Coronary artery (tissue), 2 donors: ENCODE results near the gene CARMIL3.

ENCODE experiments used
- DNase-seq: peaks from one replicate; pipeline ENCODE4 v3.0.0-alpha.2; 2017; ENCODE audit warnings: low spot score
- H3K27ac ChIP-seq, 2 donors: fragments of 200-600 bp; sonication (generic); one replicate each; pipeline ENCODE4 v1.5.1; 2016 to 2019
- H3K4me3 ChIP-seq: fragments of 200-600 bp; sonication (generic); 2 replicates; pipeline ENCODE4 v1.5.1; 2016; ENCODE audit warnings: mild to moderate bottlenecking, moderate library complexity
- TF ChIP-seq, protein P1 (sequence below): fragments of 200-600 bp; sonication (generic); IDR thresholded peaks from one replicate; pipeline ENCODE4 v1.5.1; 2019; ENCODE audit warnings: antibody characterized with exemption

The CARMIL3 gene

DNA sequence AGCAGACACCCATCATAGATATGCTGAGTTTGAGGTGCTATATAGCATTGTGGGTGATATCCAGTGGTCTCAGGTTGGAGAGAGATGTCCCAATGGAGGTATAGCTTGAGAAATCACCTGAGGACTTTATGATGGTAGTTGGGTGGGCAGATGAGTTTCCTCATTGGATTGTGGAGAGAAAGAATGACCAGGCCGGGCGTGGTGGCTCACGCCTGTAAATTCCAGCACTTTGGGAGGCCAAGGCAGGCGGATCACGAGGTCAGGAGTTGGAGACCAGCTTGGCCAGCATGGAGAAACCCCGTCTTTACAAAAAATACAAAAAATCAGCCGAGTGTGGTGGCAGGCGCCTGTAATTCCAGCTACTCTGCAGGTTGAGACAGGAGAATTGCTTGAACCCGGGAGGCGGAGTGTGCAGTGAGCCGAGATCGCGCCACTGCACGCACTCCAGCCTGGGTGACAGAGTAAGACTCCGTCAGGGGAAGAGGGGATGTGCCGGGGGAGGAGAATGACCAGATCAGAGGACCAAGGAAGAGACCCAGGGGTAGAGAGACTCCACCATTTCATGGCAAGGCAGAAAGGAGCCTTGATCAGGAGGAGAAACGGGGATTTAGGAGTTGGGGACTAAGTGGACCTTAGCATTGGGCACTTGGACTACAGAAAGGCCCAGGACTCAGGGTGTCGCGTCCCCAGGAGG, 41.5 kb downstream of the CARMIL3 start:
- Histone ChIP-seq H3K4me3 (peak overlapping the region; percentile 80), H3K27ac (peak overlapping the region; percentile 81 to 95)
- TF ChIP-seq, protein P1, sequence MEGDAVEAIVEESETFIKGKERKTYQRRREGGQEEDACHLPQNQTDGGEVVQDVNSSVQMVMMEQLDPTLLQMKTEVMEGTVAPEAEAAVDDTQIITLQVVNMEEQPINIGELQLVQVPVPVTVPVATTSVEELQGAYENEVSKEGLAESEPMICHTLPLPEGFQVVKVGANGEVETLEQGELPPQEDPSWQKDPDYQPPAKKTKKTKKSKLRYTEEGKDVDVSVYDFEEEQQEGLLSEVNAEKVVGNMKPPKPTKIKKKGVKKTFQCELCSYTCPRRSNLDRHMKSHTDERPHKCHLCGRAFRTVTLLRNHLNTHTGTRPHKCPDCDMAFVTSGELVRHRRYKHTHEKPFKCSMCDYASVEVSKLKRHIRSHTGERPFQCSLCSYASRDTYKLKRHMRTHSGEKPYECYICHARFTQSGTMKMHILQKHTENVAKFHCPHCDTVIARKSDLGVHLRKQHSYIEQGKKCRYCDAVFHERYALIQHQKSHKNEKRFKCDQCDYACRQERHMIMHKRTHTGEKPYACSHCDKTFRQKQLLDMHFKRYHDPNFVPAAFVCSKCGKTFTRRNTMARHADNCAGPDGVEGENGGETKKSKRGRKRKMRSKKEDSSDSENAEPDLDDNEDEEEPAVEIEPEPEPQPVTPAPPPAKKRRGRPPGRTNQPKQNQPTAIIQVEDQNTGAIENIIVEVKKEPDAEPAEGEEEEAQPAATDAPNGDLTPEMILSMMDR, result no peak
- DNase-seq, result no peak

DNA sequence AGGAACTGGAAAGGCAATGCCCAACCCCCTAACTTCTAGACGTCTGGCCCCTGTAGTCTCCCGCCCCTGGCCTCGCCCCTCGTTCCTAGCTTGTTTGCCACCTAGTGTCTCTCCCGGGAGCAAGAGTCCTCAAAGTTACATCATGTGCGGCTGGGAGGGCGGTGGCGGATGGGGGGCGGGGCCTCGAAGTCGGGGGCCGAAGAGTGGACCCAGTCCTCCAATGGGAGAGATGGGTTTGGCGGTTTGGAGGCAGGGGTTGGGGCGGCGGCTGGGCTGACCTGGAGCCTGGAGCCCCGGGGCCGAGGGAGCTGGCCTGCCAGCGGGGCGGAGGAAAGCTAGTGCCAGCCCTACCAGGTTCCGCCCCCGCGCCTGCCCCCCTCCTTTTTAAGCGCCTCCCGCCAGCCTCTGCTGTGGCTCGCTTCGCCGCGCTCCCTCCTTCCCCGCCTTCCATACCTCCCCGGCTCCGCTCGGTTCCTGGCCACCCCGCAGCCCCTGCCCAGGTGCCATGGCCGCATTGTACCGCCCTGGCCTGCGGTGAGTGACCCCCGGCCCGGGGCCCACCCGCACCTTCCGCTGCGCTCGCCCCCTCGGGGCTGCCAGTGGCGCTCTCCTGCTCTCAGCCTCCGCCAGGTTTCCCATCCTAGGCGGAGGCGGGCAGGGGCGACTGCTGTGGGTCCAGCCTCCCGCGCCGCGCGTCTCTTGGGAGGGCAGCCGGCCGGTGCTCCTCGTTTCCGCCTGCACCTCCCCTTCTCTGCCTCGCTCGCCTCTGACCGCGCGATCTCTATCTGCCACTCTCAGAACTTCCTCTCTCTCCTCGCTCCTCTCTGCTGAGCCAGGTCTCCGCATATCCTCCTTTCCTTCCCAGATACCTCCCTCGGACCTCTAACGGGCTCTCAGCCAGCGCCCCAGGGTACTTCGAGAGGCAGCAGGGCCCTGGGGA, 42.4 kb downstream of the CARMIL3 start, which contains the start of gene PCK2:
Gene PCK2 (plus strand): TSS at position 411 of the 940 bp plus-strand sequence. CDS start 95 bp downstream, at position 506.
- peak within 1 kb of the TSS; percentile 81 to 95 for H3K27ac ChIP-seq
- peak within 1 kb of the TSS; percentile 80 for H3K4me3 ChIP-seq
- TF ChIP-seq, protein P1, result no peak
- DNase-seq, result peak; percentile 96

DNA sequence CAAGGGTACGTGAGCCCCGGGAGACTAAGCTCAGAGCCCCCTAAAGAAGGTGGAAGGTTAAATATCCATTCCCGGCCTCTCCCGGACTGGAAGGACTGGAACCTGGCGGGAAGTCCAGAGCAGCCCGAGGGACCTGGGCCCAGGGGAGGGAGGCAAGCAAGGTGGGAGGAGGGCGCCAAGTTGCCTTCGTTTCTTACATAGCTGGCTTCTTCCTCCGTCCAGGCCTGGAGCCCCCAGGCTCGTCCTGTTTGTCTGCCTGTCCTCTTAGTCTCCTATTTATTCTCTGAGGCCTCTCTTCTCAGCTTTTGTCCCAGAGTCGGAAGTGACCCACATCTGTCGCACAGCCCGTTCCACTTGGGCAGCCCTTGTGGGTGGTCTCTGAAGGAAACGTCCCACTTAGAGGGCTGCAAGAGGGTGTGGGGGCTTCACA, 43.0 kb downstream of the CARMIL3 start:
- TF ChIP-seq, protein P1, result no peak
- DNase-seq, result no peak
- peak overlapping the region; percentile 80 for H3K4me3 ChIP-seq
- peak overlapping the region; percentile 81 to 95 for H3K27ac ChIP-seq

DNA sequence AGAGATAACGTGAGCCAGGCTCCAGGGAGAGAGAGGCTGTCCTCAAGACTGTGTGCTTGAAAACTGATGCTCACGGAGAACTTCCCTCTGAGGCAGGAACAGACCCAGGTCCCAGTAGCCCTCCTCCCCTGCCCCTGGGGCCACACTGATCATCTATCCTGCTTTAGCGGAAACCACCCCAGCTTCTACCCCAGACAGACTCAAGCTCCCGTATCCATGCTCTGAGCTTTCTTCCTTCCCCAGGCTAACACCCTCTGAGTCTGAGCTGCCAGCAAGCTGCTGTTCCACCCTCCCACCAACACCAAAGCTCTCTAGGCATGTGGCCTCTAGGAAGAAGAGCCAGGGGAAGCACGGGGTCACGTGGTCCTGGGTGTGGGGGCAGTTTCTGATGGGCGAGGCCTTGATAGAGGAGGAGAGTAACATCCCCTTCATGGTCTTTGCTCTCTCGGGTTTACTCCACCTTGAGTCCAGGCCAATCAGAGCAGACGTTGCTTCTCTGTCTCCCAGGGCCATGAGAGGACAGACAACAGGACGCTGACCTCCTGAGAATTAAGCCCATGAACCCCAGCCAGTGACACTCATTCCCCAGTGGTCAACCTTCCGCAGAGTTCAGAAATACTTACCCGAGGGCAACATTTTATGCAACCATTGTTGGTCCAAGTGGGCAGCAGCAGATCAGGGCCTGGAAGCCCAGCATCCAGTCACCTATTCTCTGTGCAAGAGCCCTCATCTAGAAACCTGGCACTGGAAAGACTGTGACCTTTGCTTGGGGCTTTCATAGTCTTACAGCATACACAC, 43.7 kb downstream of the CARMIL3 start:
- Histone ChIP-seq H3K27ac (peak overlapping the region; percentile 81 to 95), H3K4me3 (peak overlapping the region; percentile 80)
- DNase-seq, result no peak
- TF ChIP-seq, protein P1, result no peak

DNA sequence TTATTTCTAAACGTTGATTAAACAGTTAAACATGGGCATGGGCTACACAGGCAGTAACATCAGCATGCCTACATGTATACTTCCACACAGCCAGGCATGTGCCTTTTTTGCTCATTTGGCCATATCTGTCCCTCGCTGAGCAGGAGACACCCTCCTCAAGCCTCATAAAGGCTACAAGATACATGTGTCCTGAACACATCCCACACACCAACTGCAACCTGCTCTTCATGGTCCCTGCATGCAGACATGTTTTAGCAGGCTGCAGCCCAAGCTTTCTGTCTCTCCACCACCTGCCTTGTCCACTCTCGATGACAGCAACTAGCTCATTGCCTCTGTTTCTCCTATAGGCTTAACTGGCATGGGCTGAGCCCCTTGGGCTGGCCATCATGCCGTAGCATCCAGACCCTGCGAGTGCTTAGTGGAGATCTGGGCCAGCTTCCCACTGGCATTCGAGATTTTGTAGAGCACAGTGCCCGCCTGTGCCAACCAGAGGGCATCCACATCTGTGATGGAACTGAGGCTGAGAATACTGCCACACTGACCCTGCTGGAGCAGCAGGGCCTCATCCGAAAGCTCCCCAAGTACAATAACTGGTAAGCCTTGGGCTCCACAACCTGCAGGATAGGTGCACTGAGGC, 44.9 kb downstream of the CARMIL3 start:
- DNase-seq, result no peak

More for the DNA sequence above, 44.9 kb downstream of the CARMIL3 start:
- Histone ChIP-seq H3K27ac (no peak overlapping the region), H3K4me3 (no peak overlapping the region)
- TF ChIP-seq, protein P1, result no peak
